Cardiac ventricle fibroblast (primary cell): Measurements from ENCODE around the gene RAB2B. TPM values are rescaled to one million over a fixed set of nuclear protein-coding genes. Genes with fewer than 3 reads are reported as not detected.

Experiments
- total RNA-seq: library from RNA; depleted of rRNA; stranded (reverse); fragments of >200 nt; gene quantifications from 2 replicates; pipeline ENCODE4 v1.2.3, GENCODE V29; 2015

RAB2B gene
- total RNA-seq, result 11.2 and 11.5 TPM in 2 replicates

GRCh38 chr14:21476925-21477681 is at the start of gene RAB2B, which contains the start of gene TOX4:
Gene RAB2B (minus strand): TSS chr14:21476959. CDS start chr14:21476872, 87 bp downstream.
Gene TOX4 (plus strand): TSS chr14:21477195. CDS start chr14:21477279, 84 bp downstream.

GRCh38 chr14:21525962-21526671 is 49.4 kb upstream of the RAB2B start, which contains the start of gene SALL2:
Gene SALL2 (minus strand): TSS chr14:21526346. CDS start chr14:21526127, 219 bp downstream.

GRCh38 chr14:21510735-21511657 is 34.2 kb upstream of the RAB2B start, which contains the start of gene METTL3:
Gene METTL3 (minus strand): TSS chr14:21511340. CDS start chr14:21511223, 117 bp downstream.

DNA sequence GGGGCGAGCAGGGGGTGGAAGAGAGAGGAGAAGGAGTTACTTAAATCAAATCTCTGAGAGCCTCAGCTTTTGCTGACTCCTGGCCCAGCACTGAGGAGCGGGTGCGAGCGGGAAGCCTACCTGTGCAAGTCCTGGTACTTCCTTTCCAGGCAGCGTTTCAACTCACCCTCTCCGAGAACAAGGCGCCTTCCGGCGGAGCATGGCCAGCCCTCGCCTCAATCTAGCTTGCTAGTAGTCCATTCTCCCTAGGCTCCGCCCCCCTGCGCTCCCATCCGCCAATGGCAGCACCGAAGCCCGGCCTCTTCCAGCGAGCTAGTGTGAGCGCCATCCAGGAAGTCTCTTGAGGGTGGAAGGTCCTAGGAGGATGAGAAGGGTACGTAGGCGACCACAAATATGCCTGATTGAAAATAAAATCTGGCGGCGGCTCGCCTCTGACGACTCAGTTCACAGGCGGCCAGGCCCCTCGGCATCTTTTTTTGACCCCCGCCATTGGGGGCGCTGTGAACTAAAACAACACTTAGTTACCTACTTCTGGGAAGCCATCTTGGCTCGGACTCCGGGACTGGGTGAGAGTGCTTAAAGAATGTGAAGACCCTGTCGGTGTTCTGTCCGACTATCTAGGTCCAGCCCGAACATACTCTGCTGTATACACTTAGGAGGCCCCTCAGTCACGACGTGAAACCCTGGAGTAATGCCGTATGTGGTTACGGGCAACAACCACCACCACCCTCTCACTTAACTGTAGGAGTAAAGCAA is 20.7 kb downstream of the RAB2B start, which contains the start of gene CHD8:
Gene CHD8 (minus strand): TSS at position 212 of the 756 bp plus-strand sequence. CDS start 24,480 bp downstream, outside the sequence.

Other genes starting within 250 kb of the RAB2B start
- 466 and 553 TPM in 2 replicates for gene HNRNPC, start 207.5 kb downstream of the RAB2B start, total RNA-seq
- not detected in 2 replicates for gene RPGRIP1, start 196.9 kb downstream of the RAB2B start, total RNA-seq
- 34.3 and 45.4 TPM in 2 replicates for gene SUPT16H, start 92.9 kb downstream of the RAB2B start, total RNA-seq
- gene CHD8, start 20.8 kb downstream of the RAB2B start, total RNA-seq, result 32.4 and 35.6 TPM in 2 replicates
- gene TOX4, start 236 bp upstream of the RAB2B start, total RNA-seq, result 34.3 and 40.9 TPM in 2 replicates
- 19.6 and 22.0 TPM in 2 replicates for gene METTL3, start 34.4 kb upstream of the RAB2B start, total RNA-seq
- 8.8 and 9.0 TPM in 2 replicates for gene SALL2, start 49.4 kb upstream of the RAB2B start, total RNA-seq
- not detected in 2 replicates for gene OR10G3, start 103.1 kb upstream of the RAB2B start, total RNA-seq
- gene OR10G2, start 158.0 kb upstream of the RAB2B start, total RNA-seq, result not detected in 2 replicates
- not detected in 2 replicates for gene OR4E2, start 176.9 kb upstream of the RAB2B start, total RNA-seq
- gene OR4E1, start 196.9 kb upstream of the RAB2B start, total RNA-seq, result not detected in 2 replicates